NCI-H2171 (cell line): ENCODE results near the gene CACYBP.

Source experiments
- DNase-seq: peaks from one replicate; lab custom pipeline; 2025; lab: John Stamatoyannopoulos, UW

Gene CACYBP, protein sequence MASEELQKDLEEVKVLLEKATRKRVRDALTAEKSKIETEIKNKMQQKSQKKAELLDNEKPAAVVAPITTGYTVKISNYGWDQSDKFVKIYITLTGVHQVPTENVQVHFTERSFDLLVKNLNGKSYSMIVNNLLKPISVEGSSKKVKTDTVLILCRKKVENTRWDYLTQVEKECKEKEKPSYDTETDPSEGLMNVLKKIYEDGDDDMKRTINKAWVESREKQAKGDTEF

DNA sequence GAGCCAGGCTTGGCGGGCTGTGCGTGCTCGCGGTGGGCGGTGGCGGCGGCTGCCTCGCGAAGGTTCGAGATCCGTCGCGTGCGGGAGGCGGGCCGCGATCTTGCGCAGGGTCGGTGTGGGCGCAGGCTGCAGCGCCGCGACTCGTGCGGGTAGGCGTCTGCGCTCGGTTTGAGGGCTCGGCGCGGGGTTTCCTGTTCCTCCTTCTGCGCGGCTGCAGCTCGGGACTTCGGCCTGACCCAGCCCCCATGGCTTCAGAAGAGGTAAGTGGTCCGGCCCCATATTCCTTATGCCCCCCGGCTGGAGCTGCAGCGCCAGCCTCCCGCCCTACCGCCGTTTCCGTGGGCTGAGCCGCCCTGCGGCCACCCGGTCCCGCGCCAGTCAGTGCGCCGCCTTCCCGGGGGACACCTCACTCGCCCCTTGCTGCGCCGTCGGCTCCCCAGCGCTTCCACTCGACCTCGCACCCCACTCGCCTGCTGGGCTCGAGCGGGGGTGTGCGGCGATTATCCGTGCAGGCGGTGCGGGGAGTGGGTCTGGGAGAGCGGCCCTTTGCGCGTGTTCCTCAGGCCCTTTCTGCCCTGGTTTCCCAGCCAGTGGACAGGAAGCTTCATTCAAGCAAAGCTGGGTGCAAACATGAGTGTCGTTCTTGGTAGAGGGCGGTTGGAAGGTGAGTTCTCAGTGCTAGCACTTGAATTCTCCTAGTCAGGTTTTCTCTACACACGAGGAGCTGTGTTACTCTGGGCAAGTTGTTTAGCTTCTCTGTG is at the start of gene CACYBP:
TSS of gene CACYBP (plus strand) at position 12 of the 761 bp plus-strand sequence. CDS start at position 246, 234 bp downstream.
- peak; percentile 32 for DNase-seq

GRCh38 chr1:174953285-174954072 is 46.3 kb upstream of the CACYBP start:
- no peak for DNase-seq

GRCh38 chr1:174954073-174954460 is 45.7 kb upstream of the CACYBP start:
- peak; percentile 85 for DNase-seq

GRCh38 chr1:174954671-174955669 is 44.8 kb upstream of the CACYBP start:
- DNase-seq, result peak; percentile 71

- no peak for DNase-seq
Measured at GRCh38 chr1:174956086-174956485, 43.7 kb upstream of the CACYBP start.

- DNase-seq, result no peak
Measured at GRCh38 chr1:174956976-174957375, 42.8 kb upstream of the CACYBP start.

GRCh38 chr1:174957829-174958228 is 41.9 kb upstream of the CACYBP start:
- no peak for DNase-seq

GRCh38 chr1:174958396-174958795 is 41.4 kb upstream of the CACYBP start:
- DNase-seq, result no peak

DNA sequence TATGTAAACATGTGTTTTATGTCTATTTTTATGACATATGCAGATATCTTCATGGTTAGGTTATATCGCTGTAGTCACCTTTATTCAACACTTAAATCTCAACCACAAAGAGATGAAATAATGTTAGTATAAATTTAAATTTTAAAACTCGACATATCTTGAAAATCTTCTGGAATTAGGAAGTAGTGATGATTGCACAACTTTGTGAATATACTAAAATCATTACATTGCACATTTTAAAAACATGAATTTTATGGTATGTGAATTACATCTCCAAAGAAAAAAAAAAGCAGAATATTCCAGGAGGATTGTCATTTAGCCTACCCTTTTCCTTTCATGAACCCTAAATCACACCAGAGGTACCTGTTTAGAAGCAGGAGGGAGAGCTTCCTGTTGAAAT is 39.4 kb upstream of the CACYBP start:
- no peak for DNase-seq

- DNase-seq, result peak; percentile 50
Measured at GRCh38 chr1:174963529-174964125, 36.1 kb upstream of the CACYBP start.

DNA sequence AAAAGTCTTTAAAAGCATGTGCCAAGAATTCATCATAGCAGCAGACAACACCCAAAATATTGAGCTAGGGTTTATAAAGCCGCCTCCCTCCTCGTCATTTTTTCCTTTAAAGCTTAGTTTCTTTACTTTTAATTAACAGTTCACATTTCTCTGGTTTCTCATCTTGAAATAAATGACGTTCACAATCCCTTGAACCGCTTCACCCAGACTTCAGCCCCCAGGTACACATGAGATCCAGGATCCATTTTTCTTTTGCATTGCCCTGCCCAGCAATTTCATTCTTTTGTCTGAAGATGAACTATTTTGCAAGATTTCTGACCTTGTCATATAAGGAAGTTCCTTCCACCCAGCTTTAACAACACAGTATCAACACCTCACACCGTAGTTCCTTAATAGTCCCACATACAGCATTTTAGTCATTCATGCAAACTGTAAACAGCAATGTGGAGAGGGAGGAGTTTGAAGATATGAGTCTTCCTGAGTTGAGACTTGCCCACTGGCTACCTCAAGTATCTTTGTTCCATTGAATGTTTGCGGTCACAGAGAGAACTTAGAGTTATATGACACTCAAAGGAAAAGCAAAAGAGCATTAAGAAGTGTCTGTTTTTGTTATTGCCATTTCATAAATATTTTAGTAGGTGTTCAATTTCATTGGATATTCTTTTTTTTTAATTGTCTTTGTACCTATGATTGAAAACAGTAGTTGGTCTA is 35.3 kb upstream of the CACYBP start:
- no peak for DNase-seq

GRCh38 chr1:174964972-174965361 is 34.8 kb upstream of the CACYBP start:
- no peak for DNase-seq

DNA sequence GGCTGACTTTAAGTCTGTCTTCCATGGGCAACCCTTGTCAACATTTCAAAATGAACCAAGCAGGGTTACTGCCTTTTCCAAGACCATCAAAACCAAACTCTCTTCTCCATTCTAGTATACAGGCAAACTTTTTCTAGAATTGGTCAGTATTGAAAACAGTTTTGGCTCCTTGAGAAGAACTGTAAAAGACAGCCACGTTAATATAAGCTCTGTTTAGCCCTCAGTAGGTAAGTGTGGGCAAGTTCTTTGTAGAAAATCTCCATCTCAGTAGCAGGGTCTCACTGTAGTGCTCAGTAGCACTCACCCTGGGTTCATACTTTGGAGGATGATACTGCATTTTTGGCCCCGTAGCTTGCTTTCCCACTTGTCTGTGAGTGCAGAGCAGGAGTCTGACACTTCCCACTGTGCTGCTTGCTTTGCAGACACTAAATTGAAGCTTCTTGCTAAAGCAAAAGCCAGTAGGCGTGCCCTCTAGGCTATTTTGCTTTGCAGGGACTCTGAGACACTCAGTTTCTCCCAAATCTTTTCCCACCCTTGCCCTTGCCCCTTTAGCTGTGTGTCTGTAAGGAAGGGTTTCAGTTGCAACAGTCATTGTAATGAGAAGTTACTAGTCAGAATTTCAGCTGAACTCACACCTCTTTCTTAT is 34.3 kb upstream of the CACYBP start:
- DNase-seq, result no peak

- DNase-seq, result no peak
Measured at GRCh38 chr1:174966008-174966572, 33.7 kb upstream of the CACYBP start.

- DNase-seq, result no peak
Measured at GRCh38 chr1:174967845-174968705, 31.7 kb upstream of the CACYBP start.

DNA sequence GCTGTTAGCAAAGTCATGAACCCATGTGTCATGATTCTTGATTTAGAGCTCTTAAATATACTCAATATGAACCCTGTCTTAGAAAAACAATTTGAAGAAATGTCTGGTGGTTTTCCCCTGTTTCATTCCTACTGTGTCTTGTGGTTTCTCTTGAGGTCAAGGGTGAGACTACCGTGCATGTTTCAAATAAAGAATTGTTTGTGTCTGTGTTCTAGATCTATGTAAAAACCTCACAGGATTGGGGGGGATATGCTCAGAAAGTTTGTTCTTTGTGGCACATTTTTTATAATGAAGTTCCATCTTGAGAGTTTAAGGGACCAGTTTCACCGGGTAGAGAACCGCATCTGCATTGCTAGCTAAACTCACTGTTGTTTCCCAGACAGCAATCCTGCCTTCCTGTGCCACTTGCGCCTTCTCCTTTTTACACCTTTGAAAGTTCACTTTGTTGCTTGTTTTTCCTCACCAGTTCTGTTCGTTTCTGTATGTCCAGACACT is 30.9 kb upstream of the CACYBP start:
- no peak for DNase-seq

GRCh38 chr1:174969977-174970376 is 29.8 kb upstream of the CACYBP start:
- DNase-seq, result no peak

DNA sequence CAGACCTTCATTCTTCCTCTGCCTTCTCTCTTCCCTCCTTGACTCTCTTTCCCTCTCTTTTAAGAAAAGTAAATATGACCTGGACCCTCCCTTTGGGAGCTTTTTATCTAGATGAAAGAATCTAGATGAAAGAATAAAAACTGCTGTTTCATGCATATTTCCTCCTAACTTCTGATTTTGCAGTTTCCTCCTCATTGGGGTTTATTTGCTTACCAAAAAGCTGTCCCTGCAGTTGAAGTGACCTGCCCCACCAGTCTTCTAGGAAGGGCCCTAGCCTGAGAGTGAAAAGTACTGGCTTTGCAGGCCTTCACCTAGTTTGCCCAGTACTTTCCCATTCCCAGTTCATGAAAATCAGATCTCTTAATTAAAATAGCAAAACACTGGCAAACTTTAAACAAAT is 28.3 kb upstream of the CACYBP start:
- DNase-seq, result no peak

DNA sequence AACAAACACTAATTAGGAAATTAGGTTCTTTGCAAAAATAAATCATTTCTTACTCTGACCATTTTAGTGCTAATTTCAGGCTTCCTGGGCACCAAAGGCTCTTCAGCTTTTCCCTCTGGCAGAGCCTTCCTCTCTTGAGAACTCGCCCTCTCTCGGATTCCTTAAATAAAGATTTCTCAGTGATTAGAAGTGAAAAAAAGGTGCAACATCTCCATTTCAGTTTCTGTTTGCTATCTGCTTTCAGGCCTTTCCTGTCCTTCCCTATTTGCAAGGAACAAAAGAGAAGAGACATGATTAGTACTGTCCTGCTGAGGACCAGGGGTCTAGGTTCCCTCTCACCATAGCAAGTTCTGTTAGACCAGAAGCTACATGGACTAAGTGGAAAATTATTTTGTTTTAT is 27.8 kb upstream of the CACYBP start:
- DNase-seq, result no peak
